CD4-positive, alpha-beta T cell treated with Interleukin-1 beta for 1 hour (primary cell): ENCODE results near the gene CALD1.

ENCODE experiments used
- DNase-seq, 2 donors: peaks; one replicate each; pipeline ENCODE4 v3.0.0-alpha.2; 2020 to 2022

Gene CALD1, protein sequence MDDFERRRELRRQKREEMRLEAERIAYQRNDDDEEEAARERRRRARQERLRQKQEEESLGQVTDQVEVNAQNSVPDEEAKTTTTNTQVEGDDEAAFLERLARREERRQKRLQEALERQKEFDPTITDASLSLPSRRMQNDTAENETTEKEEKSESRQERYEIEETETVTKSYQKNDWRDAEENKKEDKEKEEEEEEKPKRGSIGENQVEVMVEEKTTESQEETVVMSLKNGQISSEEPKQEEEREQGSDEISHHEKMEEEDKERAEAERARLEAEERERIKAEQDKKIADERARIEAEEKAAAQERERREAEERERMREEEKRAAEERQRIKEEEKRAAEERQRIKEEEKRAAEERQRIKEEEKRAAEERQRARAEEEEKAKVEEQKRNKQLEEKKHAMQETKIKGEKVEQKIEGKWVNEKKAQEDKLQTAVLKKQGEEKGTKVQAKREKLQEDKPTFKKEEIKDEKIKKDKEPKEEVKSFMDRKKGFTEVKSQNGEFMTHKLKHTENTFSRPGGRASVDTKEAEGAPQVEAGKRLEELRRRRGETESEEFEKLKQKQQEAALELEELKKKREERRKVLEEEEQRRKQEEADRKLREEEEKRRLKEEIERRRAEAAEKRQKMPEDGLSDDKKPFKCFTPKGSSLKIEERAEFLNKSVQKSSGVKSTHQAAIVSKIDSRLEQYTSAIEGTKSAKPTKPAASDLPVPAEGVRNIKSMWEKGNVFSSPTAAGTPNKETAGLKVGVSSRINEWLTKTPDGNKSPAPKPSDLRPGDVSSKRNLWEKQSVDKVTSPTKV

DNA sequence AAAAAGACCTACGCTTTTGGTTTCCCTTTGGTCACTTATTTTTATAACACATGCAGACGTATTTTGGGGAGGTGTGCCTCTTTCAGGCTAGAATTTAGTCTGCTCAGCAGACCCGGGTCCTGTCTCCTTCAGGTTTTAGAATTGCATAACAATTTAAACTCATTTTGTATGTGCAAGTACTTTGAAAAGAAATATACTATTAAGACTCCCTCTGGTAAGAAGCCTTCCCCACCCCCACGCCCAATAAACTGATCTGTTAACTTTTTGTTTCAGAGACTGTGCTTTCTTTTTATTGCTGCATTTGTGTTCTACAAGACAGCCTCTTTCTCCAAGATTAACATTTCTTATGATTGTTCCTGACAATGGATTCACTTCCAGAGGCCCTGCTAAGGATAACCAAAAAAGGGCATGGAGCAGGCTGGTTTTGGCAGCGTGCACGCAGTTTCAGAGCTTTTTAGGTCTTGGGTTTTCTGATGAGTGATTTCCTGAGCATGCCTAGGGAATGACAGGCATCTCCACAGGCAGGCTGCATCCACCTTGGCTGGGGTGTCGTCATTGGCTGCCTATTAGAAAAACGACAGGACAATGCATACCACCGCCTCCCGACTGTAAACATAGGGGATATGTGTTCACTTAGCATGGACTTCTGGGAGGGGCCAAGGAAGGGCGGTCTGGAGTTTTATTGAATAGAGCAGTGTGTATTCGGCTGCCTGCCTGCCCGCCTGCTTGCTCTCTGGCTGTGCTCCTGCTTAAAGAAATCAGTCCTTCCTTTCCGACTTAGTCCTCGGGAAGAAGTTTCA, at the start of gene CALD1:
TSS of gene CALD1 (plus strand) at position 694 of the 800 bp plus-strand sequence. CDS start 88,100 bp downstream, outside the sequence.
- no peak for DNase-seq

DNA sequence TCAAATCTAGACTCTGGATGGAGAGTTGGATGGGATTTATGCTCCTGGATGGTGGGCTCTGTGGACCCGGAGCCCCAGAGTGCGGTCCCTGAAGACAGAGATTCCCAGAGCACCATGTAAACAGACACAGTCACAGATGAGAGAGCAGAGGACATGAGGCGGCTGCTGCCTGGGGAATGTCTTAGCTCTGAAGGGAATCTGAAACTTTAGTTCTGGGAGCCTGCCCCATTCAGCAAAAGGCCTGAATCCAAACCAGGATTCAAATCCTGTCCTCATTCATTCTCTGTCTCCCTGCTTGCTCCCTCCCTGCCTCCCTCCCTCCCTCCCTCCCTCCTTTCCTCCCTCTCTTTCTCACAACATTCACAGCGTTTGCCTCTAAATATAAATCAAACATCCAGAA, 49.5 kb upstream of the CALD1 start:
- DNase-seq = no peak

DNA sequence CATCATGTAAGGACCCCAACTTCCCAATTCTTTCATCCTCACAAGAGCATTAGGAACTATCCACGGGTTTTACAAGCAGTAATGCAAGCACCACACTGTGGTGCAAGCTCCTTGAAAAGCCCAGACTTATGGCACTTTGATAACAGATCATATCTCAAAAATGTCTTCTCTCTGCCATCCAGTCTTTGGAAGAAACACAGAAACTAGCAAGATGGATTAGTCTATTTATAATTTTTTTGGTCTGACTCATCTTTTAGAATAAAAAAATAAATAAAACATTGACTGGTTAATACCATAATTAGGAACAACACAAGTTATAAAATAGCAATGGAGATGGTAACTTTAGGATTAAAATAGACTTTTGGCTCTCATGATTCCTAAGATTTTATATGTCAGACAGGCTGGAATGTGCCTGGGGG, 49.0 kb upstream of the CALD1 start:
- DNase-seq = no peak

DNA sequence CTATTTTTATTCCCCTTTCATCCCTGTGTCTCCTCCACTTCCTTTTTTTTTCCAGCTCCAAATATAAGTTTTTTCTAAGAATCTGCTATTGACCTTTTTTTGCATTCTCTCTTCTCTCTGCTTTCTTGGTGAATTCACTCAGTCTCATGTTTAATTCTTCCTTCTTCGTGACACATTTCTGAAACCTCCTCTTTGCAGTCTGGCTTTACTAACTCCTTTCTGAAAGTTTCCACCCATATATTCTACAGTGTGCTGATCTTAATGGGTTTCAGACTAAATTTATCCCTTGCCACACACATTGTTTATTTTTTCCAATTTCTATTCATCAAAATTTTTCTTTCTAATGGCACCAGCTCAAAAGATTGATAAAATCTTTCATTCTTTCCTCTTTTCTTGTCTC, 47.8 kb upstream of the CALD1 start:
- no peak for DNase-seq

DNA sequence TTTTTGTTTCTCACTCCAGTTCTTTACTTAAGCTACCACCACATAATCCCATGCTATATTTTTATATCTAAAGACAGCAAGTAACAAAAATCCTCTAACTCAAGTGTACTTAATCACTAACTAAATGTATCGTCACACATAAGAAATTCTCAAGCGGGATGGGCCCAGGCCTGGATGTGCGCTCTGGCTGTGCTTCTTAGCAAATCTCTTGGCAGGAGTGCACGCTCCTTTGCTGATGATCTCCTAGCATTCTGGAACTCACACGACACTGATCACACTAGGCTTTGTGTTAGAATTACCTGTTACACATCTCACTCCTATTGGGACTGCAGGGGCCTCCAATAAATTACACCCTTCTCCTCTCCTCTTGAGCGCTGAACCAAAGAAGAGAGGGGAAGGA, 46.7 kb upstream of the CALD1 start:
- no peak for DNase-seq

DNA sequence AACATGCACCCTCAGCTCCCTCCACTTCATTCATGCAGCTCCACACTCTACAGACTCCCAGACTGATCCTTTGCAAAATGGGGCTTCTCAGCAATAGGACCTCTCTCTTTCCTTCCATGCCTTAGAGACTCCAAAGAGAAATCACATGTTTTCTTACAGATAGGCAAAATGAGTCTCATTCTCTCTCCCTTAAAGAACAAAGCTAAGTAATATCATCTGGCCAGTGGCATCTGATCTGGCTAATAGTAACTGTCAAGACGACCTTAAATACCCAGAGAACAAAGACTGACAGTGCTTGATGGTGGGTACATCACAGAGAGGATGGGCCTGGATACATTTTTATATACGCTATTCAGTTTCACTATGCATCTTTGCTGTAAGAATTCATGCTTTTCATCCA, 43.1 kb upstream of the CALD1 start:
- DNase-seq = no peak

DNA sequence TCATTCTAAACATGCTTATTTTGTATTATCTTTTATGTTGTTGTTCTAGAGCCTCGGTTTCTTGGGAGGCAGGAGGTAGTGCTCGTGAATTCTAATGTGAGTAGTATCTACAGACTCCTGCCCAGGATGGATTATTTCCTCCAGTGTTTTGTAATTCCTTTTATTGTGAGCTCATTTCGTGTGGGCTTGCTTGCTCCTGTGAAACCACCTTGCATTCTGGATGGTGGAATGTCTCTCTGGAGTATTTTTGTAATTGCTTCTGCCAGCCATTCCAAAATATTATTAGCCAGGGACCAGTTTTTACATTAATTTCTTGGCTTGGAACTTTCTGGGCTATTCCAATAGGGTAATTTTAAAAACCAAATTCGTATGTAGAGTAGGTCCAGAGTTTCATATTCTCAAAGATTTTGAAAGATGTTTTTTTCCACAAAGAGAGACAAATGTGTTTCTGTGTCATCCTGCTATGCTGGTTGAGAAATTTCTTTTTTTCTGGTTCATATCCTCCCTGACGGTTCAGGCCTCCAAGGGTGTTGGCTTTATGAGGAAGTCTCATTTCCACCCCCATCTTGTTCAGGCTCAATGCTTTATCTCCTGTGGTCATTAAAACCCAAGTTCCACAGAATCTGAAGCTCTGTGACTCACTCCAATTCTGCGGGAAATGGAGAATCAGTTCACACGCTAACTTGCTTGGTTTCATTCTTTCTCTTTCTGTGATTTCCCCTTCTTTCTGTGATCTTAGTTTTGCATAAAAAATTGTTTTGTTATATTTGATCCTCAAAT, 41.7 kb upstream of the CALD1 start:
- DNase-seq = no peak

DNA sequence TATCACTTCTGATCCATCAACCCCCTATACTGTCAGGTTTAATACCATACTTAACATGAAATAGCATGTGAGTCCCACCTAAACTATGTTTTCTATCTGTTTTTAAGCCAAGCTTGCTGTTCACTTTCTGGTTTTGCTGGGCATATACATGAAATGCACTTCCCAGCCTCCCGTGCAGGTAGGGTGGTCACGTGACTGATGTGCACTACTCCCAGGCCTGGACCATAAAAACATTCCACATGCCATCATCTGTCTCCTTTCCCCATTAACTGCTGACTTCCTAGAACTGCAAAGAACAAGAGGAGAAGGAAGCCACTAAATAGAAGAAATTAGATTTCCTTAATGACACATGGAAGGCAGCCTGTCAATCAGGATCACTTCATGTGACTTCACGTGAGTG, 40.1 kb upstream of the CALD1 start:
- DNase-seq = no peak

DNA sequence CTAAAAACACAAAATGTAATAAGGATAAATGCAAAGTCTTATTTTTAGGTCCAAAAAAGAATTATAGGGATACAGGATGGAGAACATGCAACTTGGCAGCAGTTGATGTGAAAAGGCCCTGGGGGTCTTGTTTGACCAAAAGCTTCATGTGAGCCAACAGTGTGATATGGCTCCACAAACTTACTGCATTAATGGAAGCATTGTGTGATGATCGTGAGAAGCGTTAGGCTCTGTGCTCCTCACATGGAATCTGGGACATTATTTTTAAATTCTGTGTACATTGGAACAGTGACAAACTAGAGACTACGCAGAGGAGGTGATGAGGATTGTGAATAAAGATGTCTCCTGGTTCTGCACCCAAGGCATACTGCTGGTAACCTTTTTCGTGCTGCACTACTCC, 39.1 kb upstream of the CALD1 start:
- no peak for DNase-seq

DNA sequence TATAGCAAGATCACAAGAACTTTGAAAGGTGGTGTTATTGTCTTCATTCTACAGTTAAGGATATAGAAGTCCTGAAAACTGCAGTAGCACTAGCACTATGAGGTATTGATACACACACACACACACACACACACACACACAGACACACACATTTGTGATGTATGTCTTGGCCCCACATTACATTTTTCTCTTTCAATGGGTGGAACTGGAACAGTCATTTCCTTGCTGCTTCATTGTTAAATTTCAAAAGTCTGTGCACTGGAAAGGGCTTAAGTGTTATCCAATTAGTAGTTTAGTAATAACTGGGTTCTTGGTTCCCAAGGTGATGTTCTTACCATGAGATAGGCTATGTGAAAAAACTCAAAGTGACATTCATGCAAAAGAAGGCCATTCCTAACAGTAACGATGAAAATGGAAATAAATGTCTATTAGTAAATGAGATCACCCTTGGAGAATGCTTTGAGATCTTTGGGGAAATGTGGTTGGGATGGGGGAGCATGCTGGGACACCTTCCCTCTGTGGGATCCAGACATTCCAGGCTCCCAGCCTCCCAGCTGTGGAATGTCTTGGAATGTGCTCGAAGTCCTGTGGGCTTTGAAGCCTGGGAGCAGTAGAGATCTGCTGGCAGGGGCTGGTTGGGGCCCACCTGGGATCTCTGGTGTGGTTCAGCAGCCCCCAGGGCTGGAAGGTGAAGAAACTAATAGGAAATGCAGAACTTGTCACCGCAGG, 37.4 kb upstream of the CALD1 start:
- no peak for DNase-seq

DNA sequence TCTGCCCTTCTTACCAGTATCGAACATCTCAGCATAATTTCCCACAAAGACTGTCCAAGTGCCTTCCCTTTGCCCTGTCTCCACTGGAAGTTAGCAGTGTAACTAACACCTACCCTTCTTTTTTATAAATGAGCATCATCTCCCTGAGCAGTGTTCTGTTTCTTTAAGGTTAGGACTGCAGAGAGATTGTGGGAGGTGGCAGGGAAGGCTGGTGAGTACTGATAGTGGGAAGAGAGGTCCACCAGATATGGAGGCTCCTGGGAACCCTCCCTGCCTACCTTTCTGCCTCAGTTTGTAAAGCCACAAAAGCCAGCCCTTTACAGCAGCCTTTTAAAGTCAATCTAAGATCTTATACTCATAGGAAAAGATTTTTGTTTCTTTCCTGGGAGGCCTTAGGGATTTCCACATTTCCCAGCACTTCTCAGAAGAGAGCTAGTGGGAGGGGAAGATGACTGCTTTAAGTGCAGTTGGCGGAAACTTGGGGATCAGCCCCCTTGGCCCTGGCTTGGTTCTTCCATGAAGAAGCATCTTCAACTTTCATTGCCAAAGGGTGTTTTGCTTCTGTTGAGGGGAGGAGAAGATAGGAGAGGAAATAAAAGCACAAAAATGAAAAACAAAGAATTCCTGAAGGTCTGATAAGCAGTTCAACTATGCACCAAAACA, 36.6 kb upstream of the CALD1 start:
- no peak for DNase-seq

DNA sequence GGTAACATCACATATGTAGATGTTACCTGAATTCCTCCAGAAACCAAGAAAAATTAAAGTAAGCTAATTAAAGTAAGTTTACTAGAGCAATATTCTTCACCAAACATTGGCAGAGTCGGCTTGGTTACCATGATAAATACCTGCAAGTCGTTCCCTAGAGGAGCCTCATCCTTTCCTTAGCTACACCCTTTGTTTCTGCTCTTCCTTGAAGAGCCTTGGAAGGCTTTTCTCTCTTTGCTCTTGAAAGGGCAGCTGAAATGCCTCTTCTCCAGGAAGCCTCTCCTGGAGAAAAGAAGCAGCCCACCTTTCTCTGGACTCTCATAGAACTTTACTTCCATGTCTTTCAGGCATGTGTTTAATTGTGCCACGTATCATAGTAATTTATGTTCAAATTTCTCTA, 34.9 kb upstream of the CALD1 start:
- no peak for DNase-seq

DNA sequence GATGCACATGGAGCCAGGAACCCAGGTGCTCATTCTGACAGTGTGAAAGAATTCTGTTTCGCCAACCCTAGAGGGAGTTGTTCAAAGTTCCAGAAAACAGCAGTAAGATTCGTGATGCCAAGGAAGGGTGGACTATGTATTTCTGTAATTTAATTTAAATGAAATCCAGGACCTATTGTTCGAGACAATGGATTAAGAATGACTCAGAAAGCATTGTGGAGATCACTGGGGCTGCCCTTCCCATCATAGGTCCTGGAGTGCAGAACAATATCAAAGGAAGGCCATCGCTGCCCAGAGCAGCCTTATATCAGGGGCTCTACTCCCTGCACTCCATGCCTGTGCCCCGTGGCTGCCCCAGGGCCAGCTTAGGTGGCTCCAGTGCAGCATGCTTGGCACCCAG, 32.1 kb upstream of the CALD1 start:
- DNase-seq = no peak

DNA sequence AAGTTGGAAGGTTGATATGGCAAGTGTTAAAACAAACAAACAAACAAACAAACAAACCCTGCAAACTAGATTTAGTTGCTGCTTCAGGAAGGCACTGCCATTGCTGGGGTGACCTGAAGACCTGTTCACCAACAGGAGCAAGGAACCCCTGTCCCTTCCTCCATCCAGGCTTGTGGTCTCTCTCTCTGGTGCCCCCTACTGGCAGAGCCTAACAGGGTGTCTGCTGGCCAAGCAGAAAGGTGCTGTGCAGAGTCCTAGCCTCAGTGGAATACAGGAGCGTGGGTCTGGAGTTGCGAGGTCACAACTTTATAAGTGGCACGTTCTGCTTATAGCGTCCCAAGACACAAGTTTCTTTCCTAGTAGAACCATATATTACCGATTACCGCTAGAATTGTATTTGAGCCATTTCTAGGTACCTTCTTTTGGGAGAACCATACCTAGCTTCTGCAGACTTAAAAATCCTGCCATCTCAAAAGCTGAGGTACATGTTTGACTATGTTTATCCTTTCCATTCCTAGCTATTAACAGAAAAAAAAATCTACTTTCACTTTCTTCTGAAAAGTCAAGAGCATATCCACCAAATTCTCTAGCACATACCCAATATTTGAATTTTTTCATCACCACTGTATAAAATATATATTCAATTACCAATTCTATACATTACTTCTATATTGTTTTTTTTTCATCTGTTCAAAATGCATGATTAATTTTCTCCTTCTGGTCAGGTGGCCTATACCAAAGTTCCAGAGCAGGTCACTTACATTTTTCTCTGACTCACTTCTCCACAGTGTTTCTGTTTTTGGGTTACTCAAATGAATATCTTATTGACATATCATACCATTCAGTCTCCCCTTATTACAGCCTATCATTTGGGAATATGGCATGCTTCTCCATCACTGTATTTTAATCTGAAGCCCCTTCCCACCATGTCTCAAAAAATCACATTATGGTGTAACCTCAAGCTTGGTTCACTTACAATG, 29.1 kb upstream of the CALD1 start:
- DNase-seq = peak; percentile 52 to 61

DNA sequence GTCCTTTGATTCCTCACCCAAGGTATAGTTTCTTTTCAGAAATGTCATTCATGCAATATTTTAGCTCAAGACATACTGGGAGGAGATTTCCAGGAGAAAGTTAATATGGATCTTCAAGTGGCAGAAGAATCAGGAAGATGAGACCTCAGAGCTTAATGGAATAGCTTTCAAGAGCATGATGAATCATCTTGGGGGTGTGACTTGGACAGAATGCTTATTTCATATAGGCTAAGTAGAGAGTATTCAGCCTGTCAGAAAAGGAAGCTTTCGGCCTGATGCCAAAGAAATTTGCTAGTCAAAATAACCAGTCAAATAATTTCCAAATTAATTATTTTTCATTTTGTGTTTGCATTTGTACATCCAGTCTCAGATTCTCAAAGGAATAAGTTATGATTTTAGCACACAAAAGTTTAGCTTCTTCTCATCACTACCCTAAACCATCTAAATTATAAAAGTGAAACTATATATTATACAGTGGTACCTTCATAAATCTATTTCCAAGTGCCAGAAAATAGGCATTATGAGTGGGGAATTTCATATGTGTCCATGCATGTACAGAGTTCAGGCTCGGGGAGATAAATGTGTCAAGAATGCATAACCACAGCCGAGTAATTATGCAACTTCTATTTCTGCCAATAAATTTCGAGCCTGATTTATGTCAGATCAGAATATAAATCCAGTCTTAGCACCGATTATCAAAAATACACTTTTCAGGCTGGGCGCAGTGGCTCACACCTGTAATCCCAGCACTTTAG, 27.3 kb upstream of the CALD1 start:
- no peak for DNase-seq

DNA sequence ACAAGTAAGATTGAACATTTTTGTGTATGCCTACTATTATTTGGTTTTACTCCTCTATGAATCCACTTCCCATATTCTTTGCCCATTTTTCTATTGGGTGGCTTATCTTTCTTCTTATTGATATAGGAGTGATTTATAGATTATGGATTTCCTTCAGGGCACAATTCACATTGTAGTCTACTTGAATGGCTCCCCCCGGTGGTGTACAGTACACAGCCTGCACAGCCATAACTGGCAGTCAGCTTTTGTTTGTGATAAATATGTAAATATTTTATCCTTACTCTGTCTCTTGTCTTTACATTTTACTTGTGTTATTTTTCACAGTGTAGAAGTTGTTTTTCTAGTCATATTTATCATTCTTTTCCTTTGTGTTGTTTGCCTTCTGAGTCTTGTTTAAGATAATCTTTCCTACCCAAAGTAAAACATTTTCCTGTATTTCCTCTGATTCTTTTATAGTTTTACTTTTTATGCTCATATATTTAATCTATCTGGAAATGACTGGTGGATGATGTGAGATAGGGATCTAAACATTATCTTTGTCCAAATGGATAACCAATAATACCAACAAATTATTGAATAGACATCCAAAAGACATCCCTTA, 23.9 kb upstream of the CALD1 start:
- DNase-seq = peak in 1 of 2 donors; percentile 30

DNA sequence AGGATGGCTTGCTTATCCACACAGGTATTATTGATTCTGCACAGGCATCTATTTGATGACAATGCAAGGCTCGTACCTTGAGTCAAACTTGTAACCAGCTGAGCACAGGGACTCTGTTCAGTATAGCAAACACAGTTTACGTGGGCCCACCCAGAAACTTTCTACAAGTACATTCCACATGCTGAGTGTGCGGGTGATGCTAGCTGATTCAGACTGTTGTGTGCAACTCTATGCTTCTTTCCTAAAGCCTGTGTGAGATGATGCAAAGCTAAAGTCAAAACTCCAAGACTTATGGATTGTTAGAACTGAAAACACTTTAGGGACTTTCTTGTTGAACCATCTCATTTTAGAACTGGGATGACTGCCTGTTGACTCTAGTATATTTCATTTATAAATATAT, 21.5 kb upstream of the CALD1 start:
- DNase-seq = no peak

DNA sequence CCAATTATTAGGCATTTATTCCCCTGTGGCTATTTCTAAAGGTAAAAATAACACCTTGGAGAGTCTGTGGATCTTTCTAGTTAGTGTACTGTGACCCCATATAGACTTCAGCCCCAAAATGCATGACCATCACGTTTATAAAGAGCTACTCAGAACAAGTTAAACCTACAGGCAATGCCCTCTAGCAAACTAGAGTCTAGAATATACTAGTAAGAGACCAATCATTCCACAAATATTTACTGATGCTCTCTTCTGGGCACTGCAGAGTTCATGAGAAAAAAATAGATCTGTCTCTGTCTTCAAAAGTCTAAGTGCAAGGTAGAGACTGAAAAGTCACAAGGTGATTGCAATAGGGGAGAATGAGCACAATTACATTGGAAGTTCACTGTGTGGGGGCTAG, 20.5 kb upstream of the CALD1 start:
- DNase-seq = no peak

DNA sequence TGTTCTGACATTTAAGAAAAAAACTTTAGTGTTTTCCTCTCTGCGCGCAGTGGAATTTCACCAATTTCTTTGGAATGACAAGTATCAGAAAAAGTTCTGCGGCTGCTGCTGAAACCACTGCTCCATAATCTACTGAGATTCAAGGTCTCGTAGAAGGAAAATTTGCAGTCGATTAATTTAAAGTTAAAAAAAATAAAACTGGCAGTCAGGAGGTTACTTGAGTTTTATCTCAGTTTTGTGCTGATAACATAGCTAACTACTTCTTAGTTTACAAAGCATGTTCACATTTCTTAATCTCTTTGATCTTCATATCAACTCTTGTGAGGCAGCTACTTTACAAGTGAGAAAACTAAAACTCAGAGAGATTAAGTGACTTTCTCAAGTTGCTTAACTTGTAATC, 18.2 kb upstream of the CALD1 start:
- no peak for DNase-seq
